H9 (cell line): ENCODE measurements around the gene BRSK2. TPM values are rescaled to one million over a fixed set of nuclear protein-coding genes. Genes with fewer than 3 reads are reported as not detected.

Experiments used
- DNase-seq: peaks from one replicate; pipeline ENCODE4 v3.0.0-alpha.2; 2017
- H2AFZ ChIP-seq: one replicate; pipeline ENCODE4 v1.6.1; 2013; ENCODE audit warnings: mild to moderate bottlenecking, low read length, control low read depth, moderate library complexity
- H2AK5ac ChIP-seq: 2 replicates; pipeline ENCODE4 v1.6.1; 2013; ENCODE audit warnings: low read length, control low read depth, mixed read lengths; ENCODE audit not compliant: insufficient read length
- H2BK120ac ChIP-seq: one replicate; pipeline ENCODE4 v1.6.1; 2013; ENCODE audit warnings: low read depth, mild to moderate bottlenecking, low read length, control low read depth, inconsistent platforms; ENCODE audit not compliant: poor library complexity, severe bottlenecking
- H2BK12ac ChIP-seq: 2 replicates; pipeline ENCODE4 v1.6.1; 2013; ENCODE audit warnings: low read length, control low read depth, mixed read lengths, low read depth; ENCODE audit not compliant: insufficient read length
- H2BK15ac ChIP-seq: 2 replicates; pipeline ENCODE4 v1.6.1; 2013; ENCODE audit warnings: low read depth, low read length, control low read depth
- H2BK20ac ChIP-seq: one replicate; pipeline ENCODE4 v1.6.1; 2013; ENCODE audit warnings: low read depth, mild to moderate bottlenecking, low read length, control low read depth, inconsistent platforms; ENCODE audit not compliant: poor library complexity, severe bottlenecking
- H2BK5ac ChIP-seq: 2 replicates; pipeline ENCODE4 v1.6.1; 2013; ENCODE audit warnings: low read length, control low read depth, mixed read lengths; ENCODE audit not compliant: insufficient read length
- H3K14ac ChIP-seq: 2 replicates; pipeline ENCODE4 v1.6.1; 2013; ENCODE audit warnings: low read length, control low read depth; ENCODE audit not compliant: insufficient read depth
- H3K18ac ChIP-seq: 2 replicates; pipeline ENCODE4 v1.6.1; 2013; ENCODE audit warnings: low read depth, mild to moderate bottlenecking, mixed read lengths, low read length, control low read depth; ENCODE audit not compliant: insufficient read length
- H3K23ac ChIP-seq: 2 replicates; pipeline ENCODE4 v1.6.1; 2013; ENCODE audit warnings: low read length, control low read depth, mixed read lengths, low read depth; ENCODE audit not compliant: insufficient read length
- H3K23me2 ChIP-seq: 2 replicates; pipeline ENCODE4 v1.6.1; 2013; ENCODE audit warnings: low read depth, mild to moderate bottlenecking, mixed read lengths, low read length, control low read depth; ENCODE audit not compliant: insufficient read length, poor library complexity, severe bottlenecking
- H3K27ac ChIP-seq: 2 replicates; pipeline ENCODE4 v1.5.1; 2013; ENCODE audit warnings: low read length, control low read depth, mixed read lengths, low read depth; ENCODE audit not compliant: insufficient read length
- H3K27me3 ChIP-seq: 2 replicates; pipeline ENCODE4 v1.6.1; 2013; ENCODE audit warnings: low read length, control low read depth, inconsistent platforms; ENCODE audit not compliant: insufficient read depth
- H3K4ac ChIP-seq: 2 replicates; pipeline ENCODE4 v1.6.1; 2013; ENCODE audit warnings: low read depth, mild to moderate bottlenecking, control low read depth, inconsistent platforms, low read length, moderate library complexity
- H3K4me1 ChIP-seq: 2 replicates; pipeline ENCODE4 v1.6.1; 2013; ENCODE audit warnings: low read length, control low read depth, inconsistent platforms; ENCODE audit not compliant: insufficient read depth
- H3K4me2 ChIP-seq: 2 replicates; pipeline ENCODE4 v1.6.1; 2013; ENCODE audit warnings: low read length, control low read depth, mixed read lengths; ENCODE audit not compliant: insufficient read length, insufficient read depth
- H3K56ac ChIP-seq: 2 replicates; pipeline ENCODE4 v1.6.1; 2013; ENCODE audit warnings: low read depth, mild to moderate bottlenecking, mixed read lengths, low read length, control low read depth; ENCODE audit not compliant: insufficient read length
- H3K79me1 ChIP-seq: 2 replicates; pipeline ENCODE4 v1.6.1; 2013; ENCODE audit warnings: low read depth, mild to moderate bottlenecking, moderate library complexity, low read length, control low read depth, inconsistent platforms; ENCODE audit not compliant: insufficient read depth, poor library complexity, severe bottlenecking
- H3K79me2 ChIP-seq: 2 replicates; pipeline ENCODE4 v1.6.1; 2013; ENCODE audit warnings: low read length, control low read depth, inconsistent platforms; ENCODE audit not compliant: insufficient read depth
- H3K9ac ChIP-seq: 2 replicates; pipeline ENCODE4 v1.6.1; 2013; ENCODE audit warnings: low read length, control low read depth, mixed read lengths; ENCODE audit not compliant: insufficient read length; ENCODE audit errors: extremely low read depth
- H3K9me3 ChIP-seq: one replicate; pipeline ENCODE4 v1.6.1; 2013; ENCODE audit warnings: low read depth, low read length, inconsistent platforms; ENCODE audit not compliant: control insufficient read depth
- H3T11ph ChIP-seq: one replicate; pipeline ENCODE4 v1.6.1; 2013; ENCODE audit warnings: mild to moderate bottlenecking, low read length, control low read depth, inconsistent platforms
- H4K20me1 ChIP-seq: one replicate; pipeline ENCODE4 v1.6.1; 2013; ENCODE audit not compliant: control insufficient read depth, insufficient read length, insufficient read depth
- H4K5ac ChIP-seq: 2 replicates; pipeline ENCODE4 v1.6.1; 2013; ENCODE audit warnings: low read depth, mild to moderate bottlenecking, mixed read lengths, low read length, control low read depth; ENCODE audit not compliant: insufficient read length
- H4K8ac ChIP-seq: replicated peaks from 2 replicates; pipeline ENCODE4 v1.6.1; 2013; ENCODE audit warnings: low read length, control low read depth, mixed read lengths, low read depth; ENCODE audit not compliant: insufficient read length
- H4K91ac ChIP-seq: 2 replicates; pipeline ENCODE4 v1.6.1; 2013; ENCODE audit warnings: low read depth, mild to moderate bottlenecking, moderate library complexity, mixed read lengths, low read length, control low read depth; ENCODE audit not compliant: insufficient read length
- H3K27ac Mint-ChIP-seq, 3 experiments: 2 replicates in 2 of 3; 3 replicates in 1 of 3; pipeline ENCODE4 v1.8.0; 2020 to 2021; ENCODE audit warnings: mixed read lengths in 3 of 3, mild to moderate bottlenecking in 1 of 3, moderate library complexity in 1 of 3
- H3K27me3 Mint-ChIP-seq: 2 replicates; pipeline ENCODE4 v1.8.0; 2021; ENCODE audit warnings: low read depth, mild to moderate bottlenecking, moderate library complexity, mixed read lengths
- H3K36me3 Mint-ChIP-seq, 3 experiments: 2 replicates in 2 of 3; 3 replicates in 1 of 3; pipeline ENCODE4 v1.8.0; 2020 to 2021; ENCODE audit warnings: low read depth in 3 of 3, mixed read lengths in 3 of 3; ENCODE audit not compliant: insufficient read depth in 1 of 3
- H3K4me1 Mint-ChIP-seq, 2 experiments: 2 replicates each; pipeline ENCODE4 v1.8.0; 2020; ENCODE audit warnings: mixed read lengths in 2 of 2
- H3K4me3 Mint-ChIP-seq, 2 experiments: 2 replicates in 1 of 2; 3 replicates in 1 of 2; pipeline ENCODE4 v1.8.0; 2020 to 2021; ENCODE audit warnings: mild to moderate bottlenecking in 2 of 2, mixed read lengths in 2 of 2, moderate library complexity in 1 of 2
- H3K9me3 Mint-ChIP-seq, 2 experiments: 2 replicates in 1 of 2; 3 replicates in 1 of 2; pipeline ENCODE4 v1.8.0; 2020; ENCODE audit warnings: mild to moderate bottlenecking in 2 of 2, mixed read lengths in 2 of 2, moderate library complexity in 1 of 2
- CTCF ChIP-seq: fragments of 200-600 bp; sonication (generic); conservative IDR thresholded peaks from 3 replicates; pipeline ENCODE4 v1.8.0; 2021; ENCODE audit warnings: antibody characterized with exemption, mild to moderate bottlenecking
- WGBS: extraction: QIAGEN DNeasy Blood & Tissue Kit; methylation state at CpG from one replicate; pipeline ENCODE4 v1.1.7; 2013; ENCODE audit warnings: missing lambda C conversion rate, low lambda C conversion rate, mixed read lengths; ENCODE audit not compliant: insufficient read length; ENCODE audit errors: extremely low coverage; 5-methylcytosine and 5-hydroxymethylcytosine counted together
- total RNA-seq: library from RNA; stranded (reverse); gene quantifications from 2 replicates; pipeline ENCODE4 v1.2.1, GENCODE V29; 2021

Gene BRSK2
- total RNA-seq, 1 experiment from 2014 or later: 28.4 TPM

- no peak overlapping the region for H3K27ac ChIP-seq
- no peak overlapping the region for H2BK12ac ChIP-seq
- H3K4ac ChIP-seq: no peak overlapping the region
- no peak overlapping the region for H2AK5ac ChIP-seq
- H3K79me1 ChIP-seq: peaks cover 10% of the 10 kb centered on the region
- peaks cover 4 to 5% of the 10 kb centered on the region in 2 experiments; a peak in 3 of 4 replicates for H3K4me1 Mint-ChIP-seq
- no peak overlapping the region for H2BK15ac ChIP-seq
- H3K9me3 Mint-ChIP-seq: no peaks in the 10 kb centered on the region
- H3K36me3 Mint-ChIP-seq: no peaks in the 10 kb centered on the region
- no peak overlapping the region for H3K4me3 Mint-ChIP-seq
- no peak for DNase-seq
- peak overlapping the region; percentile 25; the same call in 1 of the 2 replicates for H3K14ac ChIP-seq
- no peak overlapping the region for H4K5ac ChIP-seq
- no peak overlapping the region for H3K23ac ChIP-seq
- H2AFZ ChIP-seq: no peak overlapping the region
- no peak overlapping the region for H2BK5ac ChIP-seq
- no peak overlapping the region for H3K4me2 ChIP-seq
- no peak overlapping the region for H4K8ac ChIP-seq
- no peaks in the 10 kb centered on the region for H3K23me2 ChIP-seq
- H3K79me2 ChIP-seq: peaks cover 8% of the 10 kb centered on the region; the same call in 1 of the 2 replicates
- peaks cover 5% of the 10 kb centered on the region for H4K20me1 ChIP-seq
- H2BK120ac ChIP-seq: no peak overlapping the region
- H3T11ph ChIP-seq: no peak overlapping the region
- H3K27me3 ChIP-seq: no peaks in the 10 kb centered on the region
- no peaks in the 10 kb centered on the region for H3K27me3 Mint-ChIP-seq
- no peak overlapping the region for H4K91ac ChIP-seq
- no peak for TF ChIP-seq CTCF
- no CpG with 5 or more reads among the region's 34 CpGs for WGBS
- H3K27ac Mint-ChIP-seq: no peak overlapping the region; a peak in 1 of 7 replicates
- no peaks in the 10 kb centered on the region for H3K4me1 ChIP-seq
- no peak overlapping the region for H2BK20ac ChIP-seq
- H3K9me3 ChIP-seq: no peaks in the 10 kb centered on the region
- H3K9ac ChIP-seq: no peak overlapping the region
- H3K18ac ChIP-seq: no peak overlapping the region
- H3K56ac ChIP-seq: no peak overlapping the region
These were observed 9.9 kb downstream of the BRSK2 start for GRCh38 chr11:1399386-1400316.
